ENCODE measurements around the gene MYBPC2.
"Not testable (repeated sequence)": the region's sequence is repeated elsewhere in the genome, so short reads cannot be mapped to it uniquely, and the experiment has no call there.

MYBPC2 gene

GRCh38 chr19:50432221-50433028 is at the start of gene MYBPC2:
TSS of gene MYBPC2 (plus strand) at chr19:50432892. CDS start at chr19:50432954, 62 bp downstream.
- no peak for DNase-seq

- no peak for DNase-seq
Measured at GRCh38 chr19:50383001-50383851, 49.5 kb upstream of the MYBPC2 start.

GRCh38 chr19:50383852-50384684 is 48.6 kb upstream of the MYBPC2 start, which contains the start of gene POLD1:
TSS of gene POLD1 (plus strand) at chr19:50384347. CDS start at chr19:50398852, 14,505 bp downstream.
- DNase-seq, result peak; percentile 97

GRCh38 chr19:50384685-50385535 is 47.8 kb upstream of the MYBPC2 start:
- DNase-seq, result no peak

GRCh38 chr19:50387176-50387867 is 45.4 kb upstream of the MYBPC2 start:
- DNase-seq, result no peak

GRCh38 chr19:50387868-50388245 is 44.8 kb upstream of the MYBPC2 start:
- no peak for DNase-seq

- not testable (repeated sequence) for DNase-seq
Measured at GRCh38 chr19:50390295-50390694, 42.4 kb upstream of the MYBPC2 start.

- DNase-seq, result not testable (repeated sequence)
Measured at GRCh38 chr19:50390952-50391351, 41.7 kb upstream of the MYBPC2 start.

- no peak for DNase-seq
Measured at GRCh38 chr19:50392759-50393158, 39.9 kb upstream of the MYBPC2 start.

- no peak for DNase-seq
Measured at GRCh38 chr19:50393589-50393988, 39.1 kb upstream of the MYBPC2 start.

- no peak for DNase-seq
Measured at GRCh38 chr19:50394017-50394416, 38.7 kb upstream of the MYBPC2 start.

GRCh38 chr19:50398675-50399367 is 33.9 kb upstream of the MYBPC2 start:
- DNase-seq, result no peak

GRCh38 chr19:50399368-50399745 is 33.3 kb upstream of the MYBPC2 start:
- no peak for DNase-seq

GRCh38 chr19:50401605-50402450 is 30.9 kb upstream of the MYBPC2 start:
- no peak for DNase-seq

GRCh38 chr19:50402544-50403301 is 30.0 kb upstream of the MYBPC2 start:
- DNase-seq, result no peak

- no peak for DNase-seq
Measured at GRCh38 chr19:50406156-50406820, 26.4 kb upstream of the MYBPC2 start.

GRCh38 chr19:50406829-50407228 is 25.9 kb upstream of the MYBPC2 start:
- DNase-seq, result no peak

GRCh38 chr19:50409347-50409746 is 23.3 kb upstream of the MYBPC2 start:
- no peak for DNase-seq
